ENCODE results near the gene MINDY1. TPM values are rescaled to one million over a fixed set of nuclear protein-coding genes. Genes with fewer than 3 reads are reported as not detected.

MINDY1 gene
- polyA plus RNA-seq, 3 donors: 11.5 to 25.0 (median 13.2) TPM

DNA sequence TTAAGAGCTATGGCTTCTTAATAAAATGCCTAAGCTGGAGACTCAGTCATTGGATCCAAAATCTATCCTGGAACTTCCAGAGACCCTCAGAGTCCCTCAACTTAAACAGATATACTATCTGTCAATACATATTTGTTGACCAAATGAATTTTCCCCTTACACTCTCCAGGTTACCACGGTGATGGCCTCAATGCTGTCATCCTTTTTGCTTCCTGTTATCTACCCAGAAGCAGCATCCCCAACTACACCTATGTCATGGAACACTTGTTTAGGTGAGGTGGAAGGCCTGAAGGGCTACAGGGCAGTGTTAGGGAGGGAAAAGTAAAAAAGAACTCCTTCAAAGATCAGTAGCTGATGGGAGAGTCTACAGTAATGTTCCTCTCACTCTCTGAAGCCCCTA is 36.5 kb upstream of the MINDY1 start:
- no CpG with 5 or more reads among the region's 1 CpG for WGBS (ENCODE audit: insufficient coverage)
- no peak overlapping the region for H3K4me3 ChIP-seq (replicated peaks in 1 of 3; ENCODE audit: low read depth in 2 of 3, low read length in 3 of 3)
- peaks cover 0 to 3% (median 0%) of the 10 kb centered on the region in 7 donors for H3K9me3 Mint-ChIP-seq
- no peaks in the 10 kb centered on the region for H3K9me3 ChIP-seq (replicated peaks in 1 of 2; ENCODE audit: control insufficient read depth in 1 of 2, insufficient read depth in 1 of 2, low read length in 2 of 2)
- H3K27ac Mint-ChIP-seq: no peak overlapping the region
- no peak overlapping the region for H3K4me3 Mint-ChIP-seq
- H3K27me3 ChIP-seq (ENCODE audit: control insufficient read depth in 2 of 2, insufficient read depth in 2 of 2, low read length in 2 of 2): peaks cover 3 to 15% of the 10 kb centered on the region in 2 donors
- H3K36me3 ChIP-seq (replicated peaks in 1 of 2; ENCODE audit: control insufficient read depth in 1 of 2, insufficient read depth in 2 of 2, low read length in 2 of 2): no peaks in the 10 kb centered on the region
- intact Hi-C loops (cut with micrococcal nuclease): no loop called here
- H4K20me1 ChIP-seq (ENCODE audit: insufficient read depth, low read length): no peaks in the 10 kb centered on the region
- no peak for DNase-seq
- no peak overlapping the region for H3K9ac ChIP-seq (ENCODE audit: insufficient read depth, low read length, poor library complexity, severe bottlenecking)
- peaks cover 3 to 21% (median 17%) of the 10 kb centered on the region in 3 donors for H3K27me3 Mint-ChIP-seq (ENCODE audit: low read depth in 3 of 3)
- H3K4me2 ChIP-seq (replicated peaks; ENCODE audit: extremely low read depth, low read length, poor library complexity, severe bottlenecking): no peak overlapping the region
- peaks cover 23% of the 10 kb centered on the region for H3K4me1 Mint-ChIP-seq
- no peak for TF ChIP-seq CTCF (IDR thresholded peaks at IDR 0.05)
- no peaks in the 10 kb centered on the region for H3K79me2 ChIP-seq (ENCODE audit: insufficient read depth, low read length)
- no peak overlapping the region for H3K27ac ChIP-seq (ENCODE audit: low read depth in 1 of 2, low read length in 2 of 2)
- H3K4me1 ChIP-seq (ENCODE audit: control insufficient read depth in 1 of 2, insufficient read depth in 2 of 2, low read length in 2 of 2): peaks cover 20 to 24% of the 10 kb centered on the region in 2 donors
- peaks cover 9 to 13% of the 10 kb centered on the region in 2 donors for H3K36me3 Mint-ChIP-seq
- H2AFZ ChIP-seq (ENCODE audit: insufficient read depth, low read depth, low read length, poor library complexity, severe bottlenecking): no peak overlapping the region

DNA sequence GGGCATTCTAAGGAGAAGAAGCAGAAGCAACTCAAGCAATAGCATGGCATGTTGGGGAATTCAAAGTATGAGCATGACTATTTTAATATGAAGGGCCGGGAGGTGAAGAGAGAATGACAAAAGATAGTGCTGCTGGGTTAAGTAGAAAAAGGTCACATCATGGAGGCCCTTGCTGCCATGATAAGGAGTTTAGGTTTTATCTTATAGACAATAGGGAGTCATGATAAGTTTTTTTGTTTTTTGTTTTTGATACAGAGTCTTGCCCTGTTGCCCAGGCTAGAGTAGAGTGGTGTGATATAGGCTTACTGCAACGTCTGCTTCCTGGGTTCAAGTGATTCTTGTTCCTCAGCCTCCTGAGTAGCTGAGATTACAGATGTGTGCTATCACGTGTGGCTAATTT is 32.8 kb upstream of the MINDY1 start:
- H3K79me2 ChIP-seq (ENCODE audit: insufficient read depth, low read length): no peaks in the 10 kb centered on the region
- Mint-ChIP-seq H3K9me3 (peaks cover 0 to 2% (median 0%) of the 10 kb centered on the region in 7 donors), H3K4me1 (no peaks in the 10 kb centered on the region), H3K4me3 (no peak overlapping the region), H3K27ac (no peak overlapping the region), H3K27me3 (ENCODE audit: low read depth in 3 of 3) (peaks cover 0 to 1% (median 0%) of the 10 kb centered on the region in 3 donors), H3K36me3 (peaks cover 18 to 20% of the 10 kb centered on the region in 2 donors)
- no peak overlapping the region for H3K4me2 ChIP-seq (replicated peaks; ENCODE audit: extremely low read depth, low read length, poor library complexity, severe bottlenecking)
- H3K4me1 ChIP-seq (ENCODE audit: control insufficient read depth in 1 of 2, insufficient read depth in 2 of 2, low read length in 2 of 2): no peaks in the 10 kb centered on the region
- no peak overlapping the region for H3K4me3 ChIP-seq (replicated peaks in 1 of 3; ENCODE audit: low read depth in 2 of 3, low read length in 3 of 3)
- intact Hi-C loops (cut with micrococcal nuclease): no loop called here
- H3K9ac ChIP-seq (ENCODE audit: insufficient read depth, low read length, poor library complexity, severe bottlenecking): no peak overlapping the region
- no peaks in the 10 kb centered on the region for H3K27me3 ChIP-seq (ENCODE audit: control insufficient read depth in 2 of 2, insufficient read depth in 2 of 2, low read length in 2 of 2)
- 100% methylated on average over 1 of the region's 3 CpGs for WGBS (ENCODE audit: insufficient coverage)
- H3K27ac ChIP-seq (ENCODE audit: low read depth in 1 of 2, low read length in 2 of 2): no peak overlapping the region
- no peak for DNase-seq
- no peak overlapping the region for H2AFZ ChIP-seq (ENCODE audit: insufficient read depth, low read depth, low read length, poor library complexity, severe bottlenecking)
- H3K9me3 ChIP-seq (replicated peaks in 1 of 2; ENCODE audit: control insufficient read depth in 1 of 2, insufficient read depth in 1 of 2, low read length in 2 of 2): no peaks in the 10 kb centered on the region
- no peaks in the 10 kb centered on the region for H4K20me1 ChIP-seq (ENCODE audit: insufficient read depth, low read length)
- H3K36me3 ChIP-seq (replicated peaks in 1 of 2; ENCODE audit: control insufficient read depth in 1 of 2, insufficient read depth in 2 of 2, low read length in 2 of 2): peaks cover 4 to 9% of the 10 kb centered on the region in 2 donors
- TF ChIP-seq CTCF (IDR thresholded peaks at IDR 0.05): no peak
